ENCODE data around the gene CDH8.

- TF ChIP-seq ZBTB33 (IDR thresholded peaks at IDR 0.05; ENCODE audit: extremely low read depth, insufficient replicate concordance, low read length) (no peak), RAD21 (IDR thresholded peaks at IDR 0.05; ENCODE audit: low read depth) (no peak), POLR2A (IDR thresholded peaks at IDR 0.05; ENCODE audit: borderline replicate concordance, extremely low read depth, insufficient read depth, insufficient read length) (no peak), MAX (IDR thresholded peaks at IDR 0.05) (no peak), EZH2phosphoT487 (IDR thresholded peaks at IDR 0.05; ENCODE audit: borderline replicate concordance) (no peak), ELF1 (IDR thresholded peaks at IDR 0.05; ENCODE audit: borderline replicate concordance, low read depth) (no peak), EZH2 (IDR thresholded peaks at IDR 0.05) (no peak), TCF7L2 (IDR thresholded peaks at IDR 0.05; ENCODE audit: borderline replicate concordance, extremely low read depth, insufficient read depth, insufficient read length) (no peak), EGR1 (IDR thresholded peaks at IDR 0.05; ENCODE audit: low read depth) (no peak), SP1 (IDR thresholded peaks at IDR 0.05; ENCODE audit: low read depth) (no peak), YY1 (IDR thresholded peaks at IDR 0.05; ENCODE audit: extremely low read depth, insufficient replicate concordance, low read depth, low read length) (no peak)
- TF ChIP-seq, protein P1, sequence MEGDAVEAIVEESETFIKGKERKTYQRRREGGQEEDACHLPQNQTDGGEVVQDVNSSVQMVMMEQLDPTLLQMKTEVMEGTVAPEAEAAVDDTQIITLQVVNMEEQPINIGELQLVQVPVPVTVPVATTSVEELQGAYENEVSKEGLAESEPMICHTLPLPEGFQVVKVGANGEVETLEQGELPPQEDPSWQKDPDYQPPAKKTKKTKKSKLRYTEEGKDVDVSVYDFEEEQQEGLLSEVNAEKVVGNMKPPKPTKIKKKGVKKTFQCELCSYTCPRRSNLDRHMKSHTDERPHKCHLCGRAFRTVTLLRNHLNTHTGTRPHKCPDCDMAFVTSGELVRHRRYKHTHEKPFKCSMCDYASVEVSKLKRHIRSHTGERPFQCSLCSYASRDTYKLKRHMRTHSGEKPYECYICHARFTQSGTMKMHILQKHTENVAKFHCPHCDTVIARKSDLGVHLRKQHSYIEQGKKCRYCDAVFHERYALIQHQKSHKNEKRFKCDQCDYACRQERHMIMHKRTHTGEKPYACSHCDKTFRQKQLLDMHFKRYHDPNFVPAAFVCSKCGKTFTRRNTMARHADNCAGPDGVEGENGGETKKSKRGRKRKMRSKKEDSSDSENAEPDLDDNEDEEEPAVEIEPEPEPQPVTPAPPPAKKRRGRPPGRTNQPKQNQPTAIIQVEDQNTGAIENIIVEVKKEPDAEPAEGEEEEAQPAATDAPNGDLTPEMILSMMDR (IDR thresholded peaks at IDR 0.05 in 2 of 3, conservative IDR thresholded peaks at IDR 0.05 in 1 of 3; ENCODE audit: borderline replicate concordance in 1 of 3, insufficient read depth in 1 of 3, low read depth in 2 of 3, low read length in 2 of 3): no peak
Measured at GRCh38 chr16:61900482-61900881, 135.8 kb downstream of the CDH8 start.
